Small intestine (tissue), 7 donors: ENCODE data around the gene RBFOX1. TPM values are rescaled to one million over a fixed set of nuclear protein-coding genes. Genes with fewer than 3 reads are reported as not detected.

ENCODE experiments used
- DNase-seq, 2 donors: peaks; one replicate each; pipeline versions ENCODE4 v3.0.0 to v3.0.0-alpha.2; 2013
- FAIRE-seq: peaks from 2 replicates; lab custom pipeline; 2012; peaks lifted over from hg19 to GRCh38; lab: Jason Lieb, UNC
- H3K27ac ChIP-seq, 3 donors: one replicate each; pipeline ENCODE4 v1.5.1; 2013; ENCODE audit warnings: low read length in 2 of 3, mild to moderate bottlenecking in 2 of 3, control low read depth in 1 of 3, inconsistent platforms in 1 of 3, low read depth in 1 of 3, moderate library complexity in 1 of 3
- H3K27me3 ChIP-seq, 3 donors: one replicate each; pipeline ENCODE4 v1.6.1; 2013; ENCODE audit warnings: low read length in 3 of 3, inconsistent platforms in 1 of 3; ENCODE audit not compliant: control insufficient read depth in 3 of 3, insufficient read depth in 3 of 3
- H3K36me3 ChIP-seq, 3 donors: one replicate each; pipeline ENCODE4 v1.6.1; 2013; ENCODE audit warnings: low read length in 3 of 3, inconsistent platforms in 1 of 3, low read depth in 1 of 3, mild to moderate bottlenecking in 1 of 3, moderate library complexity in 1 of 3; ENCODE audit not compliant: control insufficient read depth in 3 of 3, insufficient read depth in 2 of 3
- H3K4me1 ChIP-seq, 3 donors: one replicate each; pipeline ENCODE4 v1.6.1; 2013; ENCODE audit warnings: low read length in 2 of 3, inconsistent platforms in 1 of 3, low read depth in 1 of 3, mild to moderate bottlenecking in 1 of 3, moderate library complexity in 1 of 3; ENCODE audit not compliant: control insufficient read depth in 3 of 3, insufficient read depth in 2 of 3
- H3K4me3 ChIP-seq, 3 donors: one replicate each; pipeline ENCODE4 v1.5.1; 2013; ENCODE audit warnings: low read length in 3 of 3, control low read depth in 1 of 3, inconsistent platforms in 1 of 3, low read depth in 1 of 3, mild to moderate bottlenecking in 1 of 3, moderate library complexity in 1 of 3
- H3K9me3 ChIP-seq, 2 donors: one replicate each; pipeline ENCODE4 v1.6.1; 2013; ENCODE audit warnings: low read depth in 1 of 2, low read length in 1 of 2; ENCODE audit not compliant: control insufficient read depth in 2 of 2, insufficient read depth in 1 of 2
- WGBS, 3 donors: extraction: QIAGEN DNeasy Blood & Tissue Kit; methylation state at CpG; one replicate each; pipeline ENCODE4 v1.1.7; 2013; 5-methylcytosine and 5-hydroxymethylcytosine counted together
- polyA plus RNA-seq, 4 donors: library from polyadenylated mRNA; stranded (reverse) in 3 of 4; unstranded in 1 of 4; fragments of 200-250 nt in 3 of 4; fragments of 120-200 nt in 1 of 4; gene quantifications; one replicate each; pipeline versions ENCODE4 v1.2.1 to v1.2.3, GENCODE V29; 2013
- donor health status: healthy with polysubstance abuse.
- donor health status: control.
- donor health status: control.
- donor health status: Bipolar disorder and iron deficiency.
- donor health status: healthy.

RBFOX1 gene
- polyA plus RNA-seq, 4 donors, result 0.30 to 0.87 (median 0.54) TPM; not detected in 1

DNA sequence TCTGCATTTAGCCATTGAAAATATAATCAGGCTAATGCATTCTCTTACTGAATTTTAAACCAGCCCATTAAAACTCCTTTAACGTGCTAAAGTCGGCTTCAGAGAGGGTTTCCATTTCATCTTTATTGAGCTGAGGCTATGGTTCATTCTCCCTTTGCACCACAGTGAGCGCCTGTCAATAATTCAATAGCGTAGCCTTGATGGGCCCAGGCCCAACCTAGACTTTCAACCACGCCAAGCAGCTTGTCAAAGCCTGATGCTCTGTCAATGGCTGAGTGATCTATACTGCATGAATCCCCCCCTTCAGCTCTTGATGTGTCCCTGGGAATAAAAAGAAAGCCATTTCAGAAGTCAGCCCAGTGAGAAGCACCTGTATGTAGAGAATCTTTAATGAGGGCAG, 106.0 kb downstream of the RBFOX1 start:
- Histone ChIP-seq H3K9me3 (no peaks in the 10 kb centered on the region), H3K27me3 (no peaks in the 10 kb centered on the region), H3K36me3 (no peaks in the 10 kb centered on the region), H3K4me1 (no peaks in the 10 kb centered on the region), H3K4me3 (no peak overlapping the region), H3K27ac (no peak overlapping the region)
- 85 to 88% (median 87%) methylated on average over 5 of the region's 5 CpGs for WGBS, 3 donors
- DNase-seq (no peak), FAIRE-seq (no peak)

DNA sequence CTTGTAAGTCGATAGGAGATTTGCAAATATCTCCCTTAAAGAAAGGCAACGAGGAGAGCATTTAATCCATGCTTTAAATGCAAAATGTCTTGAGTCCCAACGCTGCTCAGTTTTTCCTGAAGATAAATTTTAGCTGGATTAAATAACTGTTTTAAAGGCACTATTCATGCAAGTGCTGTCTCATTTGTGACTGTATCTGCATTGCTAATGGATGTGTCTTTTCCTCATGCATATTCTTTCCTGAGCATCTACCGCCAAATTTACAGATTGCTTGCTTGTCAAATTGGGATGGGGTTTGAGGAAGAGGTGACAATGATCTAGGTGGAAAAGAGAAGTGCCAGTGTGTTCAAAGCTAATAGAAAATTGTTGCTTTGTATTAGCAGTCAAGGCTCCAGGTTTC, 106.9 kb downstream of the RBFOX1 start:
- FAIRE-seq (no peak), DNase-seq (no peak)
- Histone ChIP-seq H3K36me3 (no peaks in the 10 kb centered on the region), H3K4me1 (no peaks in the 10 kb centered on the region), H3K27me3 (no peaks in the 10 kb centered on the region), H3K27ac (no peak overlapping the region), H3K9me3 (no peaks in the 10 kb centered on the region), H3K4me3 (no peak overlapping the region)
- WGBS, 3 donors, result 52 to 61% (median 60%) methylated on average over 4 of the region's 4 CpGs

DNA sequence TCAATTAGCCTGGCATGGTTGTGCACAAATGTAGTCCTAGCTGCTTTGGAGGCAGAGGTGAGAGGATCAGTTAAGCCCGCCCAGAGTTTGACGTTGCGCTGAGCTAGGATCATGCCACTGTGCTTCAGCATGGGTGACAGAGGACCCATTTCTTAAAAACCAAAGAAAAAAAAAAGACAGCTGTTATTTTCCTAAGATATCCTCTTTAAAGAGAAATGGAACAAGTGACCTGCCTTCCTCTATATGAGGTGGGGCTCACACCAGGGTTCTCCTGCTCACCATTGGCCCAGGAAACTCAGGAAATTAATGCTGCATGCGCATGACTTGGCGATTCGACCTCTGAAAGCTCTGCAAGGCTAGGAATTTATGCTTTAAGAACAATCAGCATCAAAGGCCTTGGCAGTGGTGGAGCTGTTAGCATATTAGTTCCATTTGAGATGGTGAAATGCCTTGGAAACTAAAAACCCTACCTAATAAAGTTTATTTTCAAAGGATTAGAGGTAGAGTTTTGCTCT, 108.3 kb downstream of the RBFOX1 start:
- Histone ChIP-seq H3K4me1 (no peaks in the 10 kb centered on the region), H3K9me3 (no peaks in the 10 kb centered on the region), H3K4me3 (no peak overlapping the region), H3K27me3 (no peaks in the 10 kb centered on the region), H3K27ac (no peak overlapping the region), H3K36me3 (no peaks in the 10 kb centered on the region)
- FAIRE-seq (no peak), DNase-seq (no peak)
- WGBS, 3 donors, result 70 to 74% (median 72%) methylated on average over 6 of the region's 6 CpGs

DNA sequence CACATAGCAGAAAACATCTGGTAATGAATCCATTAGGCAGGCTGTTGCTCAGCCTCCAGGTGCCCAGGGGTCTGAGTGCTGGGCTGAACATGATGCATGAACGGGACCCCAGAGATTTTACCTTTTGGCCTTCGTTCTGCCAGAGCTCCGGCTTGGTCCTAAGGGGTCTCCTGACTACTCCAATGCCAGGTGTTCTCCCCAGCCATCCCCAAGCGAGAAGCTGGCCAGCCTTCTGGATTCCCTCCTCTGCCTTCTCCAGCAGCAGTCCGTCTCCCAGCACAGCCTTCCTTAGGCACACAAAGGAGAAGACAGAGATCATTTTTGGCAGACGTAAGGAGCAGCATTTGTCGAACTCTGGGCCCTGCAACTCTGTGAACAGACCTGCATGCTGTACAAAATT, 109.4 kb downstream of the RBFOX1 start:
- Histone ChIP-seq H3K27me3 (no peaks in the 10 kb centered on the region), H3K27ac (no peak overlapping the region), H3K4me3 (no peak overlapping the region), H3K4me1 (no peaks in the 10 kb centered on the region), H3K9me3 (no peaks in the 10 kb centered on the region), H3K36me3 (no peaks in the 10 kb centered on the region)
- no peak for FAIRE-seq
- DNase-seq, result no peak
- 79 to 88% (median 80%) methylated on average over 7 of the region's 7 CpGs for WGBS, 3 donors

DNA sequence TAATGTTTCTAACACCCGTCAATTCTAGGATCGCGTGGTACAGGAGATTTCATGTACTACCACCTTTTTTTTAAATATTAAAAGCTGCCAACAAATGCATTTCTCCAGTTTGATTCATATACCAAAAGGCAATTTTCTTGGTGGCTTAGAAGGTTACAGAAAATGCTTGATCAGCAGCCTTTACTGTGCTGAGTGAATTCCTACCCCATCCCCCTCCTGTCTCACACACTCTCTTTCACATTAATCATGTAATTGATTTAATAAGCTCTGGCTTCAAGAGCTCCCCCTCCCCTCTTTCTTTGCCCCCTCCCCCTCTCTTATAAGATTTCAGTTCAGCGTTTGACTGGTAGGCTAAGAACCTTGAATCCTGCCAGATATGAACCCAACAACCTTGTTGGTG, 110.5 kb downstream of the RBFOX1 start:
- H3K4me3 ChIP-seq, result no peak overlapping the region
- H3K27me3 ChIP-seq, result no peaks in the 10 kb centered on the region
- WGBS, 3 donors, result 80 to 86% (median 80%) methylated on average over 4 of the region's 4 CpGs
- no peaks in the 10 kb centered on the region for H3K36me3 ChIP-seq
- no peak overlapping the region for H3K27ac ChIP-seq
- H3K4me1 ChIP-seq, result no peaks in the 10 kb centered on the region
- H3K9me3 ChIP-seq, result no peaks in the 10 kb centered on the region
- DNase-seq (no peak), FAIRE-seq (no peak)

DNA sequence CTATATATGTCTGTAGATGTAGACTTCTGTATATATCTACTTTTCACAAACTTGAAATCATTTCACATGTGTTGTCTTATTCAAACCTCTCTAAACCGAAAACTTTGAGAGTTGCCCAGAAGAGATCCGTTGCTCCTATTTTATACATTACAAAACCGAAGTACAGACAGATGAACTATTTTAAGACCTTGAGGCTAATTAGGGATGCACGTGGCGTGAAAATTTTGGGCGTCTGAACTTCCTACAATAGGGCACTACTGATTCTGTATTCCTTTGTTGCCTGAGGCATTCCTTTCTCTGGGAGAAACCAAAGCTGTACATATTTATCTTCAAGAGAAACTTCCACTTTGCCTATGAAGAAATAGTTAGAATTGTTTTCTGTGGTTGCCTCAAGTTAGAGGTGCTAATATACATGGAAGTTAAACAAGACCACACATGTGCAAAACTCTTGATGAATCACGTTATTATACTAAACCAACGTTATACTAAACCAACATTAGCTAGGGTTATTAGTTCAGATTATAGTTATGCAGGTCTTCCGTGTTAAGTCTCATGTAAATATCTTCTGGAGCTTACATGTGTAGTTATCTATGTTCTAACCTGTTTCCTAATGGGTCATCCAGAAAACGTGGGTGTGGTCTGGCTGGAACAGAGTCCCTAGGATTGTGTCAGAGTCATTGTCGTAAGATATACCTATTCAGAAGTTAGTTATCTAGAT, 111.2 kb downstream of the RBFOX1 start:
- FAIRE-seq (no peak), DNase-seq (no peak)
- H3K27me3 ChIP-seq, result no peaks in the 10 kb centered on the region
- WGBS, 3 donors, result 63 to 69% (median 69%) methylated on average over 11 of the region's 11 CpGs
- no peak overlapping the region for H3K27ac ChIP-seq
- H3K4me3 ChIP-seq, result no peak overlapping the region
- H3K9me3 ChIP-seq, result no peaks in the 10 kb centered on the region
- no peaks in the 10 kb centered on the region for H3K36me3 ChIP-seq
- no peaks in the 10 kb centered on the region for H3K4me1 ChIP-seq

DNA sequence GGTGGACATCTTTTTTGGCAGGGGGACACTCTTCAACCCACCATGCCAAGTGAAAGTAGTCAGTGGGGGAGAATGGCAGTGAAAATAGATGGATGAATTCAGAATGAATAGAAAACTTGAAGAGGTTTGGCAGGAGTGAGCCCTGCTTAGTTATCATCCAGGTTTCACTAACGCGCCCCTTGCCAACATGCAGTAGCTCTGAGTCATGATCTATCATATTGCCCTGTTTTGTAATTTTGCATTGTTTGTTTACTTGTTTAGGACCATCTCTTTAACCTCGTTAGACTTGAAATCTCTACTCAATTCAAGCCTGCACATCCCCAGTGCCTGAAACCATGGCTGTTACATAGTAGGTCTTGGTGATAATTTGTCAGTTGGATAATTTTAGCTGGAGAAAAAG, 116.7 kb downstream of the RBFOX1 start:
- Histone ChIP-seq H3K9me3 (no peaks in the 10 kb centered on the region), H3K36me3 (no peaks in the 10 kb centered on the region), H3K27me3 (no peaks in the 10 kb centered on the region), H3K27ac (no peak overlapping the region), H3K4me3 (no peak overlapping the region), H3K4me1 (no peaks in the 10 kb centered on the region)
- no peak for FAIRE-seq
- WGBS, 3 donors, result 84 to 85% (median 85%) methylated on average over 3 of the region's 3 CpGs
- DNase-seq, result no peak

DNA sequence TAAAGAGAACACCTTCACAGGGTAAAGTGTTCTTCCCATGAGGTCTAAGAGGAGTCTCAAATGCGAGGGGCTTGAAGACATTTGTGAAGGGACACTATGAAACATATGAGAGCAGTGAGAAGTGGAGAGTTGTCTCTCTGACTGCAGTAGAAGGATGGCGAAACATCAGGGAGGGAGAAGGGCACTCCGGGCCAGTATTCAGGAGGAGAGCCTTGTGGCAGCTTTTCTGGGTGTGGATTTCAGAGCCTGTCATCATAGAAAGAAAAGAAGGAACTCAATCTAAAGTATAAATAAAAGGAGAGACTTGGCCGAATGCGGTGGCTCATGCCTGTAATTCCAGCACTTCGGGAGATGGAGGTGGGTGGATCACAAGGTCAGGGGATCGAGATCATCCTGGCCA, 117.2 kb downstream of the RBFOX1 start:
- Histone ChIP-seq H3K27ac (no peak overlapping the region), H3K4me1 (no peaks in the 10 kb centered on the region), H3K36me3 (no peaks in the 10 kb centered on the region), H3K27me3 (no peaks in the 10 kb centered on the region), H3K4me3 (no peak overlapping the region), H3K9me3 (no peaks in the 10 kb centered on the region)
- FAIRE-seq (no peak), DNase-seq (no peak)
- WGBS, 3 donors, result 89 to 90% (median 90%) methylated on average over 7 of the region's 7 CpGs

DNA sequence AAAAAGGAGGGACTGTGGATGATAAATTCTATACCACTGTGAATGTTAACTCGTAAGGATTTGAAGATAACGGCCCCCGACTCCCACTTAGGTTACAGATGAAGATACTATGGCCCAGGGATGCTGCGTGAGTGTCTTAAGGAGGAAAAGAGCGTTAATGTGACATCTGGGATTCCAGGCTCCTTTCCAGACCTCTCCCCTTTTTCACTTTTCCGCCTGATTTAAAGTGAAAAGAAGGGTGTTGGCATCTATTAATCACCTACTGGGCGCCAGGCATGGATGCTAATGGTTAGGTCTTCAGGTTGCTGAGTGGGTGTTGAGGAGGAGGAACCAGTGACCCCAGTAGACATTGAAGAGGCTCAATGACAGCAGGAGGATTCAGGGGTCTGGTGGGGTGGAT, 117.8 kb downstream of the RBFOX1 start:
- 77 to 81% (median 80%) methylated on average over 7 of the region's 7 CpGs for WGBS, 3 donors
- DNase-seq (no peak), FAIRE-seq (no peak)
- H3K27ac ChIP-seq, result no peak overlapping the region
- no peaks in the 10 kb centered on the region for H3K4me1 ChIP-seq
- no peak overlapping the region for H3K4me3 ChIP-seq
- H3K36me3 ChIP-seq, result no peaks in the 10 kb centered on the region
- H3K9me3 ChIP-seq, result no peaks in the 10 kb centered on the region
- no peaks in the 10 kb centered on the region for H3K27me3 ChIP-seq
